ENCODE measurements around the gene FSTL4. TPM values are rescaled to one million over a fixed set of nuclear protein-coding genes. Genes with fewer than 3 reads are reported as not detected.

Gene FSTL4
- total and polyA plus RNA-seq, 2 of the 4 experiments (the other 2 are of a cell fraction), result 0.18 TPM; not detected in 1

GRCh38 chr5:133343196-133343595, 269.1 kb downstream of the FSTL4 start:
- Histone ChIP-seq H2BK15ac (ENCODE audit: low read depth, low read length) (no peak overlapping the region), H3K56ac (ENCODE audit: extremely low read depth, insufficient read depth, low read length) (no peak overlapping the region), H4K5ac (ENCODE audit: low read depth, low read length) (no peak overlapping the region), H3K4me3 (ENCODE audit: insufficient read depth, low read depth, low read length) (no peak overlapping the region), H2BK20ac (ENCODE audit: low read depth, low read length) (no peak overlapping the region), H3K23ac (ENCODE audit: low read depth, low read length) (no peak overlapping the region), H3K27me3 (ENCODE audit: control insufficient read depth, insufficient read depth, low read length) (peaks cover 9% of the 10 kb centered on the region), H3K9me1 (ENCODE audit: insufficient read depth, low read length) (no peaks in the 10 kb centered on the region), H2BK5ac (ENCODE audit: low read depth, low read length, poor library complexity, severe bottlenecking) (no peak overlapping the region), H3K4me2 (ENCODE audit: low read depth, low read length) (no peak overlapping the region), H4K20me1 (ENCODE audit: insufficient read depth, low read length) (no peaks in the 10 kb centered on the region), H3K4me1 (ENCODE audit: control insufficient read depth, insufficient read depth, low read length) (no peaks in the 10 kb centered on the region), H2AFZ (replicated peaks; ENCODE audit: low read length, poor library complexity) (no peak overlapping the region), H3K79me1 (ENCODE audit: low read depth in 1 of 2, low read length in 2 of 2) (no peaks in the 10 kb centered on the region), H2AK9ac (replicated peaks; ENCODE audit: low read depth, low read length, poor library complexity) (no peak overlapping the region), H4K91ac (ENCODE audit: insufficient read depth, low read depth, low read length) (no peak overlapping the region), H3K27ac (ENCODE audit: insufficient read depth, low read length) (no peak overlapping the region), H3K36me3 (ENCODE audit: control insufficient read depth, insufficient read depth, low read length) (no peaks in the 10 kb centered on the region), H3K9ac (ENCODE audit: low read depth, low read length) (no peak overlapping the region), H2BK120ac (ENCODE audit: low read depth, low read length) (no peak overlapping the region), H3K18ac (ENCODE audit: low read depth, low read length) (no peak overlapping the region), H3K14ac (replicated peaks; ENCODE audit: low read depth, low read length) (no peak overlapping the region), H3K4ac (ENCODE audit: low read depth, low read length) (no peak overlapping the region), H3K9me3 (ENCODE audit: control insufficient read depth, insufficient read depth, low read length) (no peaks in the 10 kb centered on the region), H4K8ac (ENCODE audit: low read depth in 2 of 2, low read length in 2 of 2) (no peak overlapping the region), H2AK5ac (ENCODE audit: low read depth, low read length) (no peak overlapping the region)
- no peak for TF ChIP-seq POLR2A (IDR thresholded peaks at IDR 0.05; ENCODE audit: low read depth, low read length)
- TF ChIP-seq NFE2L2 (IDR thresholded peaks at IDR 0.05; ENCODE audit: low read depth, low read length), result no peak
- TF ChIP-seq RFX5 (IDR thresholded peaks at IDR 0.05; ENCODE audit: low read depth, low read length), result no peak
- no peak for TF ChIP-seq FOS (IDR thresholded peaks at IDR 0.05; ENCODE audit: low read depth, low read length)
- TF ChIP-seq CEBPB (IDR thresholded peaks at IDR 0.05; ENCODE audit: low read depth, low read length), result no peak
- no peak for TF ChIP-seq RCOR1 (IDR thresholded peaks at IDR 0.05; ENCODE audit: insufficient replicate concordance, low read length)
- no peak for TF ChIP-seq RAD21 (IDR thresholded peaks at IDR 0.05; ENCODE audit: low read length)
- no peak for TF ChIP-seq MAFK (IDR thresholded peaks at IDR 0.05; ENCODE audit: low read depth, low read length)
- CTCF ChIA-PET, result no interaction called here
- POLR2A ChIA-PET (ENCODE audit: unreplicated experiment), result no interaction called here
- intact Hi-C loops (cut with micrococcal nuclease), result no loop called here
- DNase-seq (no peak), ATAC-seq (ENCODE audit: low read depth) (no peak)
- 42% methylated on average over 5 of the region's 8 CpGs; no CpG with 5 or more reads in 1 of the 2 experiments for WGBS, 2 experiments (ENCODE audit: extremely low coverage in 2 of 2, insufficient read length in 1 of 2)
- in situ Hi-C loops (cut with MboI; ENCODE audit: low sequenced_read_pairs), result no loop called here
- BruUV-seq (replicated peaks), result no TSS peak
- dilution Hi-C loops (cut with HindIII; ENCODE audit: low sequenced_read_pairs, unreplicated experiment), result no loop called here

All from IMR-90 (cell line).